ENCODE results near the gene ARID1B. TPM values are rescaled to one million over a fixed set of nuclear protein-coding genes. Genes with fewer than 3 reads are reported as not detected.

Gene ARID1B
- total RNA-seq, 1 donor from 2014 or later = 18.5 TPM

GRCh38 chr6:156794546-156795354, 17.6 kb downstream of the ARID1B start:
- peak; percentile 86 for DNase-seq (ENCODE audit: low read depth)
- peak overlapping the region; percentile 42 for H3K4me3 ChIP-seq (ENCODE audit: low read depth, low read length)
- no peak for TF ChIP-seq CTCF (conservative IDR thresholded peaks at IDR 0.05; ENCODE audit: low read depth, low read length)

DNA sequence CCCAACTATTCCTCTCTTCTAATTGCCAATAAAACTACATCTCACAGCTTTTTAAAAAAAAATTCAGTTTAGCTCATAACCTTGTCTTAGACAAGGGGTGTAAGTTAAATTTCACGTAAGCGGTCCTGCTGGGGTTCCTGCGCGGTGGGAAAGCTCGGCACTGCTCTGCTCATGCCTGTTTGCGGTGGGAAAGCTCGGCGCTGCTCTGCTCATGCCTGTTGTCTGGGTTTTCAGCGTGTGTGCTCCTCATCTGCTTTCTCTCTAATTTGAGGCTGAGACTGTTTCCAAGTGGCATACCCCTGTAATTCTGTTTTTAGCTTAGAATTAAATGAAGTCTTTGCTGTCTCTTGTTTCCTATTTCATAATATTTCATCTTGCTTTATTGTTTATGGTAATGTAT, 18.6 kb downstream of the ARID1B start:
- peak overlapping the region; percentile 42 for H3K4me3 ChIP-seq (ENCODE audit: low read depth, low read length)
- DNase-seq (ENCODE audit: low read depth) = no peak
- no peak for TF ChIP-seq CTCF (conservative IDR thresholded peaks at IDR 0.05; ENCODE audit: low read depth, low read length)

DNA sequence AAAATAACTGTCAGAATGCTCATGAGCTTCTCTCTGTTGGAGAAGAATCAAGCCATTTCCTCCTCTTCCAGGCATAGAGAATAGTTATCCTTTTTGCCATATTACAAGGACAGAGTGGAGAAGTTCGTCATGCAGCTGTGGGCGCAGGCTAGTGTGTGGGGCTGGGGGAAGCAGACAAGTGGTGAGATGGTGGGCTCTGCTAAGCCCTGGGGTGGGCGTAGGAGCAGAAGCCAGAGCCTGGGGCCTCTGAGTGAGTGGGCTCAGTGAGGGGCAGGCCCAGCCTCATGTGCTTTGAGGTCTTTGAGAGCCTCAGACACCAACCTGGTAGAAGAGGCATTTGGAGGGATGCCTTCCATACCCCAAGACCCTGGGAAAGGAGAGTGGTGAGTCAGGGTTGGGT, 19.4 kb downstream of the ARID1B start:
- DNase-seq (ENCODE audit: low read depth) = no peak
- TF ChIP-seq CTCF (conservative IDR thresholded peaks at IDR 0.05; ENCODE audit: low read depth, low read length) = no peak
- no peak overlapping the region for H3K4me3 ChIP-seq (ENCODE audit: low read depth, low read length)

DNA sequence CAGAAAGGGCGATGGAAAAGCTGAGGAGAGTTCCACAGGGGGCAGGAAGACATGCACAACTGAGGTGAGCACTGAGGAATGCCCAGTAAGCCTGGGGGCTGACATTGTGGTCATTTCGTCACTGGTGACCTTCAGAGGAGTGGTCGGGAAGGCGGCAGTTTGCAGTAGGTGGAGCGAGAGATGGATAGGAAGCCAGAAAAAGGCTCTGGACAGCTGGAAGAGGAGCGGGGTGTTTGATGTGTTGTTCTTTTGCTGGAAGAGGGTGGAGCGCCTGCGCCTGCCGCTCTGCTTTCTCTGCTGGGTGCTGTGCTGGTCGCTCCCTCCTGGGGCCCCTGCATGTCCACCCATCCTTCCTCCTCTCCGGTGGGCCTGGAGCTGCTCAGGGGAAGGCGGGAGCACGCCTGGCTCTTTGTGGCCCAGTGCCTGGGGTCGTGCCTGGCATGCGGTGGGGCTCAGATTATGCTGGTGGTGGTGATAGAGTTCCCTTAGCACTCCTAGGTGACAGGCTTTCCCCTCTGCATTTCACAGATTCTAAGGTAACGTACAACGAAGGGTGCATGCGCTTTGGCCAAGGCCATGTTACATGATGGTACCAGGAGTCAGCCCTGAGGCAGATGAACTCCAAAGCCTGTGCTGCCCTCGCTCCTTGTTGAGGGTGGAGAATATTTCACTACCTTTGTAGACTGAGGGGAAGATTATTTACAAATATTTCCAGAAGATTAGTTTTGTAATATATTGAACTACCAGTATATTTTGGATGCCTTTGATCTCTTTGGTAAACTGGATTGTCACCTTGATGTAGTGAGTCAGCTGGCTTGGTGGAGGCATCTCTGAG, 20.9 kb downstream of the ARID1B start:
- no peak for DNase-seq (ENCODE audit: low read depth)
- H3K4me3 ChIP-seq (ENCODE audit: low read depth, low read length) = no peak overlapping the region
- TF ChIP-seq CTCF (conservative IDR thresholded peaks at IDR 0.05; ENCODE audit: low read depth, low read length) = no peak

- H3K4me3 ChIP-seq (ENCODE audit: low read depth, low read length) = no peak overlapping the region
- TF ChIP-seq CTCF (conservative IDR thresholded peaks at IDR 0.05; ENCODE audit: low read depth, low read length) = no peak
- DNase-seq (ENCODE audit: low read depth) = no peak
These were observed 24.5 kb downstream of the ARID1B start for GRCh38 chr6:156801712-156802111.

DNA sequence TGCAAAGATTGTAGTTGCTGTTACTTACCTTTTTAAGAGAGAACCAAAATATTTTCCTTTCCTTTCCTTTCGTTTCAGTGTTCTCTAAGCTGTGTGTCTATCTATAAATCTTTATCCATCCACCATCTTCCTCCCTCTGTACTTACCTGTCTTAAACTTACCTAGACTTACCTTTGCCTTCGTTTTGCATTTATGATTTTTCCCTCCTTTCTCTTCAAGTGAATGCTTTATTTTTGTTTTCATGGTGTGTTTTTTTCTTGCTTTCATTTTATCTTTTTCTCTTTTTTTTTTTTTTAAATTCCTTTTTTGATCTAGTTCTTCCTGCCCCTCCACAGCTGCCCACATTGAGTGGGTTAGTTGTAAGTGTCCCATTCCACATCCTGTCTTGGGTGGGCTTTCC, 26.2 kb downstream of the ARID1B start:
- DNase-seq (ENCODE audit: low read depth) = no peak
- no peak for TF ChIP-seq CTCF (conservative IDR thresholded peaks at IDR 0.05; ENCODE audit: low read depth, low read length)
- H3K4me3 ChIP-seq (ENCODE audit: low read depth, low read length) = no peak overlapping the region

All from epithelial cell of proximal tubule (primary cell).